Measurements from ENCODE around the gene RHOH. TPM values are rescaled to one million over a fixed set of nuclear protein-coding genes. Genes with fewer than 3 reads are reported as not detected.

Gene RHOH
- polyA plus RNA-seq, 1 donor (not counting 4 experiments of a cell fraction or from before 2014, with no cell fraction given): 0.04 TPM

DNA sequence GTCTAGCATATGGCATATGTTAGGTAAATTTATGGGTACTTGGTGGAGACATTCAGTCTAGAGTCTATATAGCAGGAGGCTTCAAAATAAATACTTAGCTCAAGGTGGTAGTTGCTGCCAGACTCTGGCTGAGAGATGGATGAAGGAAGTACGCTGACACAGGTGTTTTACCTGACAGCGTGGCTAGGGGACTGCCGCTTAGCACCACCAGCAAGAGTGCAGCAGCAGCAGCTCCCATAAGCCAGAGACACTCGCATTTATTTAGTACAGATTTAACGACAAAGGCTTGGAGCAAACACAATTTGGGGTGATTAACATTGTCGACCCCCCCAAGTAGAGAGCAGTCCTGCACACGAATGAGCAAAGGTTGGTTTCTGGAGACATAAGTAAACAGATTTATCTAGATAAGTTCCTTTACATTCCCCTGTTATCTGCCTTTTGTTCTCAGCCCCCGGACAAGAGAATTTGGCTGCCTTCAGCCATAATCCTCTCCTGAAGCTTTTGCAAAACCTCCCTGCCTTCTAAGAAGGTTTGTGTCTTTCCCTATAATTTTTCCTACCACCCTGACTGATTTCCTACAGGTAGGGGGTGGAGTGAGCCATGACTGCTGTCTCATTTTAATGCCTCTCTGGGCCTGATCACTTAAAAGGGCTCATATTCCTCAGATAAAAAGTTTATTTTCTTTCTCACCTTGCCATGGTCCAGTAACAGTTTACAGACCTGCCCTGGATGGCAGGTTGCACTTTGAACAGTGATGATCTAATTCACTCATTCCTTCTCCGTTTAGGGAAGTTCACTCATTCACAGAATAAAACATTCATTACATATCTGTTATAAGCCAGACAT is 64.6 kb downstream of the RHOH start:
- Histone ChIP-seq H3K9me3 (ENCODE audit: control insufficient read depth, low read depth, low read length) (no peaks in the 10 kb centered on the region), H3K4me3 (ENCODE audit: control insufficient read depth in 2 of 3, extremely low read depth in 1 of 3, insufficient read depth in 2 of 3, low read depth in 1 of 3, low read length in 3 of 3) (no peak overlapping the region), H3K27ac (ENCODE audit: control insufficient read depth, insufficient read depth, low read length) (no peak overlapping the region), H4K20me1 (ENCODE audit: control insufficient read depth, extremely low read depth, insufficient read depth, low read length) (no peaks in the 10 kb centered on the region), H3K9ac (ENCODE audit: control insufficient read depth, extremely low read depth, insufficient read depth, low read length) (no peak overlapping the region), H3K27me3 (ENCODE audit: control insufficient read depth, extremely low read depth, insufficient read depth, low read length) (no peaks in the 10 kb centered on the region), H3K79me2 (ENCODE audit: control insufficient read depth, insufficient read depth, low read length) (no peaks in the 10 kb centered on the region), H3K36me3 (ENCODE audit: control insufficient read depth in 2 of 2, extremely low read depth in 1 of 2, insufficient read depth in 2 of 2, low read length in 2 of 2) (no peaks in the 10 kb centered on the region), H3K9me1 (ENCODE audit: control insufficient read depth, extremely low read depth, insufficient read depth, low read length) (no peaks in the 10 kb centered on the region), H3K4me1 (ENCODE audit: control insufficient read depth, extremely low read depth, insufficient read depth, low read length) (peaks cover 12% of the 10 kb centered on the region), H2AFZ (ENCODE audit: control insufficient read depth, low read length) (no peak overlapping the region), H3K4me2 (ENCODE audit: control insufficient read depth, extremely low read depth, insufficient read depth, low read depth, low read length) (no peak overlapping the region)
- dilution Hi-C loops (cut with MboI; ENCODE audit: extremely low pct_ligation_motif_present, low sequenced_read_pairs): no loop called here
- TF ChIP-seq CTCF (optimal IDR thresholded peaks at IDR 0.05 in 1 of 3, IDR thresholded peaks at IDR 0.05 in 1 of 3, conservative IDR thresholded peaks at IDR 0.05 in 1 of 3; ENCODE audit: extremely low read depth in 1 of 3, insufficient read depth in 2 of 3, low read length in 3 of 3) (no peak), EZH2 (IDR thresholded peaks at IDR 0.05; ENCODE audit: low read length) (no peak)
- DNase-seq (ENCODE audit: low read depth, low spot score): no peak
- FAIRE-seq: peak; percentile 13

GRCh38 chr4:40262077-40262528 is 65.3 kb downstream of the RHOH start:
- Histone ChIP-seq H3K36me3 (ENCODE audit: control insufficient read depth in 2 of 2, extremely low read depth in 1 of 2, insufficient read depth in 2 of 2, low read length in 2 of 2) (no peaks in the 10 kb centered on the region), H3K4me1 (ENCODE audit: control insufficient read depth, extremely low read depth, insufficient read depth, low read length) (peaks cover 5% of the 10 kb centered on the region), H4K20me1 (ENCODE audit: control insufficient read depth, extremely low read depth, insufficient read depth, low read length) (no peaks in the 10 kb centered on the region), H3K4me2 (ENCODE audit: control insufficient read depth, extremely low read depth, insufficient read depth, low read depth, low read length) (no peak overlapping the region), H3K9ac (ENCODE audit: control insufficient read depth, extremely low read depth, insufficient read depth, low read length) (no peak overlapping the region), H3K79me2 (ENCODE audit: control insufficient read depth, insufficient read depth, low read length) (no peaks in the 10 kb centered on the region), H3K27me3 (ENCODE audit: control insufficient read depth, extremely low read depth, insufficient read depth, low read length) (no peaks in the 10 kb centered on the region), H3K27ac (ENCODE audit: control insufficient read depth, insufficient read depth, low read length) (no peak overlapping the region), H3K9me1 (ENCODE audit: control insufficient read depth, extremely low read depth, insufficient read depth, low read length) (no peaks in the 10 kb centered on the region), H2AFZ (ENCODE audit: control insufficient read depth, low read length) (no peak overlapping the region), H3K4me3 (ENCODE audit: control insufficient read depth in 2 of 3, extremely low read depth in 1 of 3, insufficient read depth in 2 of 3, low read depth in 1 of 3, low read length in 3 of 3) (no peak overlapping the region), H3K9me3 (ENCODE audit: control insufficient read depth, low read depth, low read length) (no peaks in the 10 kb centered on the region)
- no peak for TF ChIP-seq CTCF (optimal IDR thresholded peaks at IDR 0.05 in 1 of 3, IDR thresholded peaks at IDR 0.05 in 1 of 3, conservative IDR thresholded peaks at IDR 0.05 in 1 of 3; ENCODE audit: extremely low read depth in 1 of 3, insufficient read depth in 2 of 3, low read length in 3 of 3)
- TF ChIP-seq EZH2 (IDR thresholded peaks at IDR 0.05; ENCODE audit: low read length): no peak
- no peak for DNase-seq (ENCODE audit: low read depth, low spot score)
- no peak for FAIRE-seq
- dilution Hi-C loops (cut with MboI; ENCODE audit: extremely low pct_ligation_motif_present, low sequenced_read_pairs): no loop called here

All from keratinocyte (primary cell).